Activated naive CD8-positive, alpha-beta T cell (primary cell): ENCODE data around the gene SLIT3.

ENCODE experiments used
- H3K27ac Mint-ChIP-seq: one replicate; pipeline ENCODE4 v1.8.0; 2021; ENCODE audit warnings: mixed read lengths
- H3K27me3 Mint-ChIP-seq: one replicate; pipeline ENCODE4 v1.8.0; 2021; ENCODE audit warnings: mixed read lengths
- H3K36me3 Mint-ChIP-seq: one replicate; pipeline ENCODE4 v1.8.0; 2021; ENCODE audit warnings: mixed read lengths
- H3K4me1 Mint-ChIP-seq: one replicate; pipeline ENCODE4 v1.8.0; 2021; ENCODE audit warnings: low read depth, mixed read lengths
- H3K4me3 Mint-ChIP-seq: one replicate; pipeline ENCODE4 v1.8.0; 2021; ENCODE audit warnings: mild to moderate bottlenecking, mixed read lengths
- H3K9me3 Mint-ChIP-seq: one replicate; pipeline ENCODE4 v1.8.0; 2021; ENCODE audit warnings: low read depth, mixed read lengths

Gene SLIT3

GRCh38 chr5:168877132-168877892, 423.6 kb downstream of the SLIT3 start:
- Mint-ChIP-seq H3K36me3 (no peaks in the 10 kb centered on the region), H3K4me1 (no peaks in the 10 kb centered on the region), H3K27me3 (peaks cover 9% of the 10 kb centered on the region), H3K27ac (no peak overlapping the region), H3K9me3 (no peaks in the 10 kb centered on the region), H3K4me3 (no peak overlapping the region)

GRCh38 chr5:168876419-168876818, 424.5 kb downstream of the SLIT3 start:
- Mint-ChIP-seq H3K4me1 (no peaks in the 10 kb centered on the region), H3K27me3 (peaks cover 9% of the 10 kb centered on the region), H3K4me3 (no peak overlapping the region), H3K36me3 (no peaks in the 10 kb centered on the region), H3K9me3 (no peaks in the 10 kb centered on the region), H3K27ac (no peak overlapping the region)

- Mint-ChIP-seq H3K36me3 (no peaks in the 10 kb centered on the region), H3K4me1 (no peaks in the 10 kb centered on the region), H3K9me3 (no peaks in the 10 kb centered on the region), H3K27ac (no peak overlapping the region), H3K4me3 (no peak overlapping the region), H3K27me3 (peaks cover 9% of the 10 kb centered on the region)
Observed at GRCh38 chr5:168875832-168876231, 425.1 kb downstream of the SLIT3 start.

GRCh38 chr5:168874713-168875380, 426.1 kb downstream of the SLIT3 start:
- Mint-ChIP-seq H3K4me3 (no peak overlapping the region), H3K27me3 (peaks cover 9% of the 10 kb centered on the region), H3K27ac (no peak overlapping the region), H3K9me3 (no peaks in the 10 kb centered on the region), H3K4me1 (no peaks in the 10 kb centered on the region), H3K36me3 (no peaks in the 10 kb centered on the region)

- no peaks in the 10 kb centered on the region for H3K36me3 Mint-ChIP-seq
- no peaks in the 10 kb centered on the region for H3K4me1 Mint-ChIP-seq
- peaks cover 7% of the 10 kb centered on the region for H3K27me3 Mint-ChIP-seq
- H3K9me3 Mint-ChIP-seq: no peaks in the 10 kb centered on the region
- H3K27ac Mint-ChIP-seq: no peak overlapping the region
- no peak overlapping the region for H3K4me3 Mint-ChIP-seq
Observed at GRCh38 chr5:168872246-168872645, 428.7 kb downstream of the SLIT3 start.

GRCh38 chr5:168870910-168871309, 430.0 kb downstream of the SLIT3 start:
- no peak overlapping the region for H3K27ac Mint-ChIP-seq
- H3K4me3 Mint-ChIP-seq: no peak overlapping the region
- no peaks in the 10 kb centered on the region for H3K9me3 Mint-ChIP-seq
- no peaks in the 10 kb centered on the region for H3K36me3 Mint-ChIP-seq
- H3K4me1 Mint-ChIP-seq: no peaks in the 10 kb centered on the region
- peaks cover 1% of the 10 kb centered on the region for H3K27me3 Mint-ChIP-seq

GRCh38 chr5:168869615-168870227, 431.2 kb downstream of the SLIT3 start:
- Mint-ChIP-seq H3K4me3 (no peak overlapping the region), H3K27me3 (peaks cover under 1% of the 10 kb centered on the region), H3K9me3 (no peaks in the 10 kb centered on the region), H3K4me1 (no peaks in the 10 kb centered on the region), H3K27ac (no peak overlapping the region), H3K36me3 (no peaks in the 10 kb centered on the region)

GRCh38 chr5:168867241-168867640, 433.7 kb downstream of the SLIT3 start:
- no peak overlapping the region for H3K27ac Mint-ChIP-seq
- H3K9me3 Mint-ChIP-seq: no peaks in the 10 kb centered on the region
- H3K36me3 Mint-ChIP-seq: no peaks in the 10 kb centered on the region
- no peak overlapping the region for H3K4me3 Mint-ChIP-seq
- H3K27me3 Mint-ChIP-seq: no peaks in the 10 kb centered on the region
- no peaks in the 10 kb centered on the region for H3K4me1 Mint-ChIP-seq

GRCh38 chr5:168865968-168866367, 435.0 kb downstream of the SLIT3 start:
- no peaks in the 10 kb centered on the region for H3K9me3 Mint-ChIP-seq
- H3K4me3 Mint-ChIP-seq: no peak overlapping the region
- H3K4me1 Mint-ChIP-seq: no peaks in the 10 kb centered on the region

GRCh38 chr5:168863021-168863420, 437.9 kb downstream of the SLIT3 start:
- no peaks in the 10 kb centered on the region for H3K27me3 Mint-ChIP-seq
- no peaks in the 10 kb centered on the region for H3K36me3 Mint-ChIP-seq
- no peak overlapping the region for H3K4me3 Mint-ChIP-seq
- no peaks in the 10 kb centered on the region for H3K9me3 Mint-ChIP-seq
- H3K4me1 Mint-ChIP-seq: no peaks in the 10 kb centered on the region
- no peak overlapping the region for H3K27ac Mint-ChIP-seq

More at GRCh38 chr5:168865968-168866367, 435.0 kb downstream of the SLIT3 start:
- Mint-ChIP-seq H3K27me3 (no peaks in the 10 kb centered on the region), H3K27ac (no peak overlapping the region), H3K36me3 (no peaks in the 10 kb centered on the region)

- Mint-ChIP-seq H3K27me3 (no peaks in the 10 kb centered on the region), H3K36me3 (no peaks in the 10 kb centered on the region)
Observed at GRCh38 chr5:168860503-168860902, 440.4 kb downstream of the SLIT3 start.

GRCh38 chr5:168860081-168860480, 440.9 kb downstream of the SLIT3 start:
- Mint-ChIP-seq H3K9me3 (no peaks in the 10 kb centered on the region), H3K27ac (no peak overlapping the region), H3K36me3 (no peaks in the 10 kb centered on the region), H3K4me3 (no peak overlapping the region), H3K27me3 (no peaks in the 10 kb centered on the region), H3K4me1 (no peaks in the 10 kb centered on the region)

More at GRCh38 chr5:168860503-168860902, 440.4 kb downstream of the SLIT3 start:
- Mint-ChIP-seq H3K4me1 (no peaks in the 10 kb centered on the region), H3K4me3 (no peak overlapping the region), H3K27ac (no peak overlapping the region), H3K9me3 (no peaks in the 10 kb centered on the region)

- Mint-ChIP-seq H3K9me3 (no peaks in the 10 kb centered on the region), H3K4me3 (no peak overlapping the region), H3K27me3 (no peaks in the 10 kb centered on the region), H3K36me3 (no peaks in the 10 kb centered on the region), H3K4me1 (no peaks in the 10 kb centered on the region), H3K27ac (no peak overlapping the region)
Observed at GRCh38 chr5:168859471-168859870, 441.5 kb downstream of the SLIT3 start.

- Mint-ChIP-seq H3K27me3 (no peaks in the 10 kb centered on the region), H3K36me3 (no peaks in the 10 kb centered on the region), H3K4me3 (no peak overlapping the region), H3K27ac (no peak overlapping the region), H3K9me3 (no peaks in the 10 kb centered on the region), H3K4me1 (no peaks in the 10 kb centered on the region)
Observed at GRCh38 chr5:168858994-168859393, 441.9 kb downstream of the SLIT3 start.

GRCh38 chr5:168858371-168858770, 442.6 kb downstream of the SLIT3 start:
- no peaks in the 10 kb centered on the region for H3K27me3 Mint-ChIP-seq
- H3K4me1 Mint-ChIP-seq: no peaks in the 10 kb centered on the region
- H3K4me3 Mint-ChIP-seq: no peak overlapping the region
- H3K36me3 Mint-ChIP-seq: no peaks in the 10 kb centered on the region
- H3K9me3 Mint-ChIP-seq: no peaks in the 10 kb centered on the region
- H3K27ac Mint-ChIP-seq: no peak overlapping the region
